B cell (primary cell): ENCODE measurements around the gene SPOCD1. TPM values are rescaled to one million over a fixed set of nuclear protein-coding genes. Genes with fewer than 3 reads are reported as not detected.
A peak's percentile ranks its signal among the peaks of the same experiment; 100 is the strongest.

Experiments used
- ATAC-seq: fragments of 200-7000 bp; cut with Tn5 transposase; one replicate; pipeline ENCODE4 v1.10.0; 2021; ENCODE audit warnings: low read depth, mild to moderate bottlenecking, moderate number of reproducible peaks, moderate library complexity
- CTCF ChIA-PET: fragments of 350-600 bp; sonication (Branson Sonifier 250); formaldehyde crosslinking; loops from one replicate; lab custom pipeline; 2021; ENCODE audit warnings: antibody characterized with exemption, inconsistent platforms; lab: Charles Lee
- POLR2A ChIA-PET: fragments of 350-600 bp; sonication (Branson Sonifier 250); formaldehyde crosslinking; loops from one replicate; lab custom pipeline; 2021; ENCODE audit warnings: antibody characterized with exemption; lab: Charles Lee
- DNase-seq: peaks from one replicate; pipeline ENCODE4 v3.0.0; 2013
- H2AFZ ChIP-seq: 2 replicates; pipeline ENCODE4 v1.6.1; 2012; ENCODE audit warnings: mild to moderate bottlenecking, low read depth, low read length; ENCODE audit not compliant: insufficient read depth, poor library complexity, severe bottlenecking
- H3K27ac ChIP-seq, 2 donors: 1 replicate in 1 of 2; 2 replicates in 1 of 2; pipeline ENCODE4 v1.5.1; 2012 to 2013; ENCODE audit warnings: low read length in 2 of 2, mild to moderate bottlenecking in 2 of 2, moderate library complexity in 1 of 2
- H3K27me3 ChIP-seq, 4 experiments: fragments of 200-600 bp in 1 of 4; sonication (generic) in 1 of 4; replicated peaks in 1 of 4; 1 replicate in 2 of 4; 2 replicates in 2 of 4; pipeline versions ENCODE4 v1.6.1 to v1.7.0; 2013 to 2016; ENCODE audit warnings: low read length in 3 of 4, mild to moderate bottlenecking in 2 of 4, mixed read lengths in 1 of 4, moderate library complexity in 1 of 4; ENCODE audit not compliant: insufficient read depth in 4 of 4, control insufficient read depth in 3 of 4; ENCODE audit errors: control extremely low read depth in 1 of 4
- H3K36me3 ChIP-seq, 2 experiments: replicated peaks in 1 of 2; 1 replicate in 1 of 2; 2 replicates in 1 of 2; pipeline versions ENCODE4 v1.6.1 to v1.7.1; 2013; ENCODE audit warnings: low read length in 1 of 2; ENCODE audit not compliant: insufficient read depth in 2 of 2, control insufficient read depth in 1 of 2; ENCODE audit errors: control extremely low read depth in 1 of 2, extremely low read depth in 1 of 2
- H3K4me1 ChIP-seq, 2 donors: fragments of 200-600 bp in 1 of 2; sonication (generic) in 1 of 2; 1 replicate in 1 of 2; 2 replicates in 1 of 2; pipeline versions ENCODE4 v1.5.1 to v1.6.1; 2013 to 2017; ENCODE audit warnings: low read length in 2 of 2; ENCODE audit not compliant: control insufficient read depth in 2 of 2, insufficient read depth in 2 of 2
- H3K4me2 ChIP-seq: replicated peaks from 2 replicates; pipeline ENCODE3; 2012; ENCODE audit warnings: mild to moderate bottlenecking, low read depth, low read length; ENCODE audit not compliant: poor library complexity, severe bottlenecking
- H3K4me3 ChIP-seq, 5 experiments: fragments of 200-600 bp in 1 of 5; sonication (generic) in 1 of 5; 1 replicate in 3 of 5; 2 replicates in 2 of 5; pipeline versions ENCODE4 v1.5.1 to v1.7.0; 2011 to 2016; ENCODE audit warnings: low read length in 4 of 5, mild to moderate bottlenecking in 4 of 5, low read depth in 2 of 5, control low read depth in 1 of 5, moderate library complexity in 1 of 5; ENCODE audit not compliant: insufficient read depth in 1 of 5; ENCODE audit errors: control extremely low read depth in 1 of 5, extremely low read depth in 1 of 5
- H3K79me2 ChIP-seq: fragments of 200-600 bp; sonication (generic); one replicate; pipeline ENCODE4 v1.6.0; 2016; ENCODE audit warnings: low read length; ENCODE audit not compliant: control insufficient read depth, insufficient read depth
- H3K9ac ChIP-seq: fragments of 200-600 bp; sonication (generic); 2 replicates; pipeline ENCODE4 v1.6.1; 2017; ENCODE audit warnings: mild to moderate bottlenecking, low read length, moderate library complexity
- H3K9me3 ChIP-seq, 3 donors: one replicate each; pipeline versions ENCODE4 v1.6.1 to v1.7.1; 2013; ENCODE audit warnings: low read length in 2 of 3; ENCODE audit not compliant: control insufficient read depth in 2 of 3, insufficient read depth in 1 of 3; ENCODE audit errors: control extremely low read depth in 1 of 3
- H4K20me1 ChIP-seq: 2 replicates; pipeline ENCODE4 v1.6.0; 2012; ENCODE audit warnings: mild to moderate bottlenecking, low read length; ENCODE audit not compliant: insufficient read depth, control insufficient read depth, poor library complexity, severe bottlenecking
- H3K27ac Mint-ChIP-seq: one replicate; pipeline ENCODE4 v1.8.0; 2021; ENCODE audit warnings: mixed read lengths
- H3K27me3 Mint-ChIP-seq: one replicate; pipeline ENCODE4 v1.8.0; 2021; ENCODE audit warnings: mixed read lengths
- H3K4me1 Mint-ChIP-seq: one replicate; pipeline ENCODE4 v1.8.0; 2021; ENCODE audit warnings: mixed read lengths
- H3K4me3 Mint-ChIP-seq: one replicate; pipeline ENCODE4 v1.8.0; 2021; ENCODE audit warnings: mixed read lengths
- H3K9me3 Mint-ChIP-seq: one replicate; pipeline ENCODE4 v1.8.0; 2022; ENCODE audit warnings: mixed read lengths; ENCODE audit not compliant: insufficient read depth
- EZH2 ChIP-seq: IDR thresholded peaks from 2 replicates; pipeline ENCODE4 v1.6.1; 2012; ENCODE audit warnings: borderline replicate concordance, low read depth, mild to moderate bottlenecking, moderate library complexity, low read length; ENCODE audit not compliant: insufficient read depth, poor library complexity, severe bottlenecking
- WGBS: methylation state at CpG from one replicate; pipeline ENCODE4 v1.1.5; 2013; ENCODE audit warnings: missing lambda C conversion rate; ENCODE audit not compliant: insufficient coverage; 5-methylcytosine and 5-hydroxymethylcytosine counted together
- intact Hi-C: fragments of 100-400 bp; cut with micrococcal nuclease; formaldehyde crosslinking; loops from one replicate; pipeline ENCODE4 v1.10.0; 2022
- polyA plus RNA-seq: library from polyadenylated mRNA; depleted of rRNA; stranded (reverse); fragments of >200 nt; gene quantifications from 2 replicates; pipeline ENCODE4 v1.2.3, GENCODE V29; 2012
- total RNA-seq, 2 donors: library from RNA; stranded (reverse); fragments of 120-200 nt in 1 of 2; gene quantifications; 1 replicate in 1 of 2; 2 replicates in 1 of 2; pipeline versions ENCODE4 v1.2.3 to v1.2.4, GENCODE V29; 2013 to 2022
- TF ChIP-seq, protein P1 (sequence below): fragments of 200-600 bp; IDR thresholded peaks from one replicate; pipeline ENCODE4 v1.8.0; 2022; ENCODE audit warnings: antibody characterized with exemption, mild to moderate bottlenecking

SPOCD1 gene
- total and polyA plus RNA-seq, 2 donors (not counting 1 experiment from before 2014, with no cell fraction given): not detected

DNA sequence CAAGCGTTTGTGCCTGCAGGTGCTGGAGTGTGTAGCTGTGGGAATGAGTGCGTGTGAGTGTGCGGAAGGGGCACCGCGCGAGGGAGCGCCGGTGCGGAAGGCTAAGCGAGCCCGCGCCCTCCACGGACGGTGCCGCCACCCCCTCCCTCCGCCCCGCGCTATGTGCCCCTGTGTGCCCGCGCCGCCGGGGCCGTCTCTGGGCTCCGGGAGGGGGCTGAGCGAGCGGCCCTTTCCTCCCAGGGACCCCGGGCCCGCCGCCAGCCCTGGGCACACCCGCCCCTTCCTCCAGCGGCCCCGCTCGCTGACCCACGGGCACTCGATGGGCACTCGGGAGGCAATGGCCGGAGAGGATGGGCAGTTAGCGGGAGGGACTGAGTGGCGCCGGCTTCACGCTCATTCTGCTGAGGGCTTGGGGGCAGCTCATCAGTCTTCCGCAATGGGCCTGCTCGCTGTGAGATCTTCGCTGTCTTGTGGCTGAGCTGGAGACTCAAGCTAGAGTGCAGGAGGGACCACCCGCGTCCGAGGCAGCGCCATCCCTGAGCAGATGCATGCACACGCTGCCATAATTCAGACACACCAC lies 43.1 kb downstream of the SPOCD1 start:
- H3K4me3 ChIP-seq: peak overlapping the region; percentile 22 to 64 (median 45)
- intact Hi-C loops: loop anchor here (1.0 to 5.0 kb wide), 2 partner anchors 13 to 125 kb away; no protein-coding TSS in a partner anchor
- POLR2A ChIA-PET: no interaction called here
- Mint-ChIP-seq H3K9me3 (no peaks in the 10 kb centered on the region), H3K27ac (no peak overlapping the region), H3K4me3 (peak overlapping the region; percentile 93), H3K4me1 (peaks cover 38% of the 10 kb centered on the region), H3K27me3 (peaks cover 55% of the 10 kb centered on the region)
- CTCF ChIA-PET: interaction anchor here (1.0 kb wide), 1 partner anchor 16 kb away, joined by 3 read pairs; no protein-coding TSS in a partner anchor
- ATAC-seq (peak; percentile 46), DNase-seq (no peak)
- TF ChIP-seq, protein P1, sequence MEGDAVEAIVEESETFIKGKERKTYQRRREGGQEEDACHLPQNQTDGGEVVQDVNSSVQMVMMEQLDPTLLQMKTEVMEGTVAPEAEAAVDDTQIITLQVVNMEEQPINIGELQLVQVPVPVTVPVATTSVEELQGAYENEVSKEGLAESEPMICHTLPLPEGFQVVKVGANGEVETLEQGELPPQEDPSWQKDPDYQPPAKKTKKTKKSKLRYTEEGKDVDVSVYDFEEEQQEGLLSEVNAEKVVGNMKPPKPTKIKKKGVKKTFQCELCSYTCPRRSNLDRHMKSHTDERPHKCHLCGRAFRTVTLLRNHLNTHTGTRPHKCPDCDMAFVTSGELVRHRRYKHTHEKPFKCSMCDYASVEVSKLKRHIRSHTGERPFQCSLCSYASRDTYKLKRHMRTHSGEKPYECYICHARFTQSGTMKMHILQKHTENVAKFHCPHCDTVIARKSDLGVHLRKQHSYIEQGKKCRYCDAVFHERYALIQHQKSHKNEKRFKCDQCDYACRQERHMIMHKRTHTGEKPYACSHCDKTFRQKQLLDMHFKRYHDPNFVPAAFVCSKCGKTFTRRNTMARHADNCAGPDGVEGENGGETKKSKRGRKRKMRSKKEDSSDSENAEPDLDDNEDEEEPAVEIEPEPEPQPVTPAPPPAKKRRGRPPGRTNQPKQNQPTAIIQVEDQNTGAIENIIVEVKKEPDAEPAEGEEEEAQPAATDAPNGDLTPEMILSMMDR: no peak
- no peak for TF ChIP-seq EZH2
- H3K9ac ChIP-seq: peak overlapping the region; percentile 64
- 15% methylated on average over 49 of the region's 49 CpGs for WGBS
- H3K27me3 ChIP-seq: peaks cover 0 to 58% (median 40%) of the 10 kb centered on the region in 4 experiments
- no peak overlapping the region for H3K27ac ChIP-seq
- peaks cover 38 to 39% of the 10 kb centered on the region in 2 donors for H3K4me1 ChIP-seq
- peak overlapping the region; percentile 81 for H2AFZ ChIP-seq
- H3K9me3 ChIP-seq: peaks cover 0 to 6% (median 0%) of the 10 kb centered on the region in 3 donors
- H4K20me1 ChIP-seq: no peaks in the 10 kb centered on the region
- no peaks in the 10 kb centered on the region for H3K36me3 ChIP-seq
- H3K4me2 ChIP-seq: peak overlapping the region; percentile 90
- no peaks in the 10 kb centered on the region for H3K79me2 ChIP-seq
